ENCODE measurements around the gene CRTC3. TPM values are rescaled to one million over a fixed set of nuclear protein-coding genes. Genes with fewer than 3 reads are reported as not detected.

Gene CRTC3
- total RNA-seq, 1 donor from 2014 or later = 49.0 TPM

DNA sequence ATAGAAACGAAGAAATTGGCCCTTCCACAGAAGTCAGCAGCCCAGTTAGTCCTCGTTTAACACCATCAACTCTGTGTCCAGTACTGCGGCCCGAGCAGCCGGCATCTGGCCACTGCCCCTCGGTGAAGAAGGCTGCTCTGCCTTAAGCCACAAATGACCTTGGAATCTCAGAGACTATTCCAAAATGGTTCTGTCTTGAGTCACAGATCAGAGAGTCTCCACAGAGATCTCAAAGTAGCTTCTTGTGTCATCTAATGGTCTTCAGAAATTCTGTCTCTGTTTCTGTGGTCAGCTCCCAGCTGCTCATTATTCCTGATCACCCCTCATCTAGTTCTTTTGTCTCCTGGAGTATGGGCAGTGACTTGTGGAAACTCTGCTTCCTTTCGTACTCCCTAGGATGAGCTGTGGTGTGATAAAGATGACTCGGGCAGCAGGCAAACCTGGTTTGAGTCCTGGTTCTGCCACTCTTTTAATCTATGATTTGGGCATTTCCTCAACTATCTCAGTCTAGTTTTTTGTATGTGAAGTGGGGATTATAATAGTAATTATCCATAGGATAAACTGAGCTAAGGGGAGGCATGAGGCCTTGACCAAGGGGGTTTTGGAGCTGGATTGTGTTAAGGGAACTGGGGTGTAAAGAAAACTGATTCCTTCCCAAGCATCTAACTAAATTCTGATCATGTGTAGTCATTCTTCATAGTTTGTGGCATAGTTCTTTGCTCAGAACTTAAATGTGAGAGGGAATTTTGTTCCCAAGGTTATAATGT is 22.6 kb downstream of the CRTC3 start:
- ATAC-seq = no peak
- DNase-seq = no peak
- H3K27me3 ChIP-seq = no peaks in the 10 kb centered on the region
- H3K4me1 ChIP-seq = peaks cover 27% of the 10 kb centered on the region
- intact Hi-C loops (cut with DNase I) = no loop called here
- H3K27ac ChIP-seq = peak overlapping the region; percentile 73
- no peaks in the 10 kb centered on the region for H3K9me3 ChIP-seq
- no peak for TF ChIP-seq CTCF (IDR thresholded peaks at IDR 0.05)
- no peak overlapping the region for H3K4me3 ChIP-seq
- peaks cover 6% of the 10 kb centered on the region for H3K36me3 ChIP-seq

- no peaks in the 10 kb centered on the region for H3K27me3 ChIP-seq
- intact Hi-C loops (cut with DNase I) = no loop called here
- peak overlapping the region; percentile 73 for H3K27ac ChIP-seq
- ATAC-seq = no peak
- no peak for DNase-seq
- H3K4me1 ChIP-seq = peaks cover 32% of the 10 kb centered on the region
- no peak for TF ChIP-seq CTCF (IDR thresholded peaks at IDR 0.05)
- H3K4me3 ChIP-seq = no peak overlapping the region
- no peaks in the 10 kb centered on the region for H3K9me3 ChIP-seq
- peaks cover 6% of the 10 kb centered on the region for H3K36me3 ChIP-seq
Observed at GRCh38 chr15:90552929-90553211, 23.1 kb downstream of the CRTC3 start.

DNA sequence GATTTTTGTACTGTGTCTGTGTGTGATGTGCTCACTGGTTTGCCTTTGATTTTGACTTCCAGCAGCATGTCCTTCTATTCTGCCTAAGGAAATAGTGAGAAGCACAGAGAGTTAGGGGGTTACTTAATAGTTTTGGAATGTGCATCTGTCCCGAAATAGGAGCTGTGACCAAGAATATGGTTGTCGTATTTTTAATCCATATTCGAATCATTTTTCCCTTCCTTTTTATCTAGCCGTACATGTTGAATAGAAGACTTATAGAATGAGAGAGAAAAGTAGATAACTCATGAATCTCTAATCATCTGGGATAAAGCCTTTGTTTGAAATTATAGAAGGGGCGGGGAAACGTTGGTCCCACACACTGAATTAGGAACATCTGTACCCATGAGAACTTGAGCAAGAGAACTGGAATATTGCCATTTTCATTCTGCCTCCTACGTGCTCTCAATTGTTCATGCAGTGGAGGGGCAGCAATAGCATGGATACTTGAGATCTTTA is 23.6 kb downstream of the CRTC3 start:
- Histone ChIP-seq H3K9me3 (no peaks in the 10 kb centered on the region), H3K27ac (peak overlapping the region; percentile 73), H3K27me3 (no peaks in the 10 kb centered on the region), H3K36me3 (peaks cover 6% of the 10 kb centered on the region), H3K4me3 (no peak overlapping the region), H3K4me1 (peaks cover 36% of the 10 kb centered on the region)
- DNase-seq = no peak
- ATAC-seq = peak; percentile 47
- TF ChIP-seq CTCF (IDR thresholded peaks at IDR 0.05) = no peak
- intact Hi-C loops (cut with DNase I) = no loop called here

DNA sequence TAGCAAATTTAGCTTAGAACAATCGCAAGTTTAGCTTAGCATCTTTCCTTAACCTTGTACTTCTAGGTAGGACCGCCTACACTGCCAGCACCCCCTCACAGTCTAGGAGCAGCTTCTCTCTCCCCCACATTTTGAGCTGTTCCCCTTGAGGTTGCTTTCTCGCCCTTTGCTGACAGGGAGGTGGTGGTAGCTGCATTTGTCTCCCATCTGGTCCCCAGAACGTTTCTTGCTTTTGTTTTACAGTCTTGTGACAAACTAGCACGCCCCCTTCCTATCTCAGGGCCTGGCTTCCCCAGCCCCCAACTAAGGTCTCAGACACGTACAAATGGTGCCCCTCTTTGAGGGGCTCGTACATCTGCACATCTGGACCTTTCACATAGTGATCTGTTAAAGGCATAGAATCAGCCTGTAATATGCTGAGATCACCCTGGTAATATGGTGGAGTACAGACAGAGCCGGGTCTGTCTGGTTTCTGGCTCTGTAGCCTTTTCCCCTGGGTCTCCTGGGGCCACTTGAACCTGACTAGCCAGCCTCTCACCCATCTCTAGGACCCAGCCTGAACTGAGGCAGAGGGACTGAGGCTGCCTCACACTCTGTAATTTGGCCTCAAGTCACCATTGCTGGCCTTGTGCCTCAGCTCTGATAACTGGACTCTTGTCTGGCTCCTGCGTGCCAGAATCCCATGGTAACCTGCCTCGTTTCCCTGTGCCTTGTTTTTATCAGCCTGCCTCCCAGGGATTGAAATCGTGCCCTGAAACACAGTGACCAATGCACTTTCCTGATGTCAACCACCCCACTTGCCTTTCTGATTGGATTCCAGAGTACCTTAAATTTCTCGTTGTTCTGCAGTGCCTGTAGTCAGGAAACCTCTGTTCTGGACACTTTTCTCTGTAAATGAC is 27.7 kb downstream of the CRTC3 start:
- H3K27ac ChIP-seq = peak overlapping the region; percentile 75
- no peaks in the 10 kb centered on the region for H3K36me3 ChIP-seq
- ATAC-seq = peak; percentile 66
- no peak for DNase-seq
- H3K27me3 ChIP-seq = no peaks in the 10 kb centered on the region
- no peaks in the 10 kb centered on the region for H3K9me3 ChIP-seq
- H3K4me1 ChIP-seq = peaks cover 71% of the 10 kb centered on the region
- no peak for TF ChIP-seq CTCF (IDR thresholded peaks at IDR 0.05)
- intact Hi-C loops (cut with DNase I) = no loop called here
- H3K4me3 ChIP-seq = no peak overlapping the region

DNA sequence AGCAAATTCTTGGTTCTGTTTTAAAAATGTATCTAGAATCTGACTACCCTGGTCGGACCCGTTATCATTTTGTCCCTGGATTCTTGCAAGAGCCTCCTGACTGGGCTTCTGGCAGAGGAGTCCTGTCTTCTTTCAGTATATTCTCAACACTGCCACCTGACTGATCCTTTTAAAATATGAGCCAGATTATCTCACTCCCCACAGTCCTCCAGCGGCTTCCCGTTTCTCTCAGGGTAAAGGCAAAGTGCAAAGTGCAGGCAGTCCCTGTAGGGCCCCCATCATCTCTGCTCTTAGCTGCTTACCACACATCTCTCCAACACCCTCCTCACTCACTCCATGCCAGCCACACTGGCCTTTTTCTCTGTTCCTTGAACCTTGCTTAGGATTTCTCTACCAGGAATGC is 28.4 kb downstream of the CRTC3 start:
- DNase-seq = no peak
- peak overlapping the region; percentile 75 for H3K27ac ChIP-seq
- H3K4me3 ChIP-seq = no peak overlapping the region
- peak; percentile 64 for ATAC-seq
- H3K9me3 ChIP-seq = no peaks in the 10 kb centered on the region
- TF ChIP-seq CTCF (IDR thresholded peaks at IDR 0.05) = no peak
- no peaks in the 10 kb centered on the region for H3K36me3 ChIP-seq
- peaks cover 71% of the 10 kb centered on the region for H3K4me1 ChIP-seq
- intact Hi-C loops (cut with DNase I) = no loop called here
- H3K27me3 ChIP-seq = no peaks in the 10 kb centered on the region
